NCI-H1436 treated with DMSO at 0.1 percent for 48 hours (cell line): ENCODE measurements around the gene IKZF5.
A peak's percentile ranks its signal among the peaks of the same experiment; 100 is the strongest.

Experiments
- DNase-seq: peaks from one replicate; lab custom pipeline; 2025; lab: John Stamatoyannopoulos, UW

The IKZF5 gene

DNA sequence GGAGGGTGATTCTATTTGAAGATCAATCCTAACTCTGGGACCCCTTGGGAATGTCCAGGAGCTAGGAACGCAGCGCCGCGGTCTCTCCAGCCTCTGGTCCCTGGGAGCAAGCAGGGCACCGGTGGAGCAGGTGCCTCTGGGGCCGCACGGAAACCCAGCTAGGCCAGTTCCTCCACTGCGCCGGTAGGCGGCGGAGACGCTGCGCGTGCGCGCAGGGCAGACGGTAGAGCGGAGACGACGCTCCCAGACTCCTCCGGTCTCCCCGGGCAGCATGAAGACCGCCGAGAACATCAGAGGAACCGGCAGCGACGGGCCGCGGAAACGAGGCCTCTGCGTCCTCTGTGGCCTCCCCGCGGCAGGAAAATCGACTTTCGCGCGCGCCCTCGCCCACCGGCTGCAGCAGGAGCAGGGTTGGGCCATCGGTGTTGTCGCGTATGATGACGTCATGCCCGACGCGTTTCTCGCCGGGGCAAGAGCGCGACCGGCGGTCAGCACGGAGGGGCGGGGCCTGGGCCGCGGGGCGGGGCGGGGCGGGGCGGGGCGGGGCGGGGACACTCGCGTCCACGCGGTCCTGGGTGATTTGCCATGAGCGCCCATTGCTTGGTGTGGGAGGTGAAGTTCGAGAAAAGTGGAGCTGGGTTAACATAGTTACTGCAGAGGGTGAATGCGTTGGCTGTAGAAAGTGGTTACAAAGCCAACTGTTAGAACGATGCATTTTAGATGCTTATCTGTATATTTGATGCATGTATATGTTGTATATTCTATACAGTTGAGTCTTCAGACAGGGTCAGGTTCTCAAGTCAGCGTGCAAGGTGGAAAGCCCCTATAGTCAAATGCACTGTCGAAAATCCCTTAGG is 28.2 kb downstream of the IKZF5 start, which contains the start of gene PSTK:
PSTK (plus strand) TSS at position 193 of the 857 bp plus-strand sequence; CDS start at position 272, 79 bp downstream.
- DNase-seq, result peak; percentile 74

DNA sequence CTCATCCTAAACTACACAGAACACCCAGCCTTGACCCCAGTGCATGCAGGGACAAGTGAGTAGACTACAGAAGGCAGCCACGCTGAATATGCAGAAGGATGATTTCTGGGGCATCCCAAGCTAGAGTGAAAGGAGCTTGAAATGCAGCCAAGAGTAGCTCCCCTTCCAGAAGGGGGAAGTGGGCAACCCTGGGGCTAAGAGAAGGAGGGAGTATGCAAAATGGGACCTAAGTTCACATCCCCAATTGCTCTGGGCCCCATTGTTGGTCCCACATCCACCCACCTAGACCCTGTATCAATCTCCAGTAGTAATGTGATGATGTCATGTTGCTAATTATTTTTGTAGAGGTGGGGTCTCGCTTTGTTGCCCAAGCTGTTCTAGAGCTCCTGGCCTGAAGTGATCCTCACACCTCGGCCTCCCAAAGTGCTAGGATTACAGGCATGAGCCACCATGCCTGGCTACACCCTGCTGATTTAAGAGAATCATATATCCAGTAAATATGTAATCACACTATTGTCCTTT is 34.0 kb downstream of the IKZF5 start:
- no peak for DNase-seq

DNA sequence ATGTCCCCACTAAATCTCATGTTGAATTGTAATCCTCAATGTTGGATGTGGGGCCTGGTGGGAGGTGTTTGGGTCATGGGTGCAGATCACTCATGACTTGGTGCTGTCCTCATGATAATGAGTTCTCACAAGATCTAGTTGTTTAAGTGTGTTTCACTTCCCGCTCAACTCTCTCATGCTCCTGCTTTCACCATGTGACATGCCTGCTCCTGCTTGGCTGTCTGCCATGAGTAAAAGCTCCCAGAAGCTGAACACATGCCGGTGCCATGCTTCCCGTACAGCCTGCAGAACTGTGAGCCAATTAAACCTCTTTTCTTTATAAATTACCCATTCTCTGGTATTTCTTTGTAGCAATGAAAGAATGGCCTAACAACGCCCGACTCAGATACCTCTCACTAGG is 34.6 kb downstream of the IKZF5 start:
- DNase-seq, result no peak

DNA sequence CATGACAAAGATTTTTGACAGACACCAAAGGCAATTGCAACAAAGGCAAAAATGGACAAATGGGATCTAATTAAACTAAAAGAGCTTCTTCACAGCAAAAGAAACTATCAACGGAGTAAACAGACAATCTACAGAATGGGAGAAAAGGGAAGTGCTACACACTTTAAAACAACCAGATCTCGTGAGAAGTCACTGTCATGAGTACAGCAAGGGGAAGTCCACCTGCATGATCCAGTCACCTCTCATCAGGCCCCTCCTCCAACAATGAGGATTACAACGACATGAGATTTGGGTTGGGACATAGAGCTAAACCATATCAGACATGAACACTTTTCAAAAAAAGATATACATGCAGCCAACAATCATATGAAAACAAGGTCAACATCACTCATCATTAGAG is 39.9 kb downstream of the IKZF5 start:
- DNase-seq, result no peak

DNA sequence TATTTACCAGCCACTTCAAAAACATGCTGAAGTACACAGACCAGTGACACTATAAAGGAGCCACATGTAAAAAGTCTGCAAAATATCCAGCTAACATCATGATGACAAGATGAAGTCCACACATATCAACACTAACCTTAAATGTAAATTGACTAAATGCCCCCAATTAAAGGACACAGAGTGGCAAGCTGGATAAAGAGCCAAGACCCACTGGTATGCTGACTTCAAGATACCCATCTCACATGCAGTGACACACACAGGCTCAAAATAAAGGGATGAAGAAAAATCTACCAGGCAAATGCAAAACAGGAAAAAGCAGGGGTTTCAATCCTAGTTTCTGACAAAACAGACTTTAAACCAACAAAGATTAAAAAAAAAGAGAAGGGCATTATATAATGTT is 41.7 kb downstream of the IKZF5 start:
- no peak for DNase-seq

DNA sequence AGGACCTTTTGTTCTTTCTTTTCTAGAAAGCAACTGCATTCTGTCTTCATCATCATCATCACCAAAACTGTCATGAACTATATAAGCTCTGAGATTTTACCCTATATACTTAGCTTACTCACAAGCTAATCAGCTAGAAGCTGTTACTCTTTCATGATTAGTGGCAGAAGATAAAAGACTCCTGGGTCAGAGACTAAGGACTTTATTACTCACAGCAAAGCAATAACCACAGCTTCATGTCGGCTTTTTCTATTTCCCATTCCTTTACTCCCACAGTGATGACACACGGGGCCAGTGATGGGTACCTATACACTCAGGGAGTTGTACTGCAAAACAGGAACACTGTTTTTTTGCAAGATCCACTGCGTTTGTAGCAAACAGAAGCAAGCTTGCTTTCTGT is 46.2 kb downstream of the IKZF5 start:
- DNase-seq, result no peak

DNA sequence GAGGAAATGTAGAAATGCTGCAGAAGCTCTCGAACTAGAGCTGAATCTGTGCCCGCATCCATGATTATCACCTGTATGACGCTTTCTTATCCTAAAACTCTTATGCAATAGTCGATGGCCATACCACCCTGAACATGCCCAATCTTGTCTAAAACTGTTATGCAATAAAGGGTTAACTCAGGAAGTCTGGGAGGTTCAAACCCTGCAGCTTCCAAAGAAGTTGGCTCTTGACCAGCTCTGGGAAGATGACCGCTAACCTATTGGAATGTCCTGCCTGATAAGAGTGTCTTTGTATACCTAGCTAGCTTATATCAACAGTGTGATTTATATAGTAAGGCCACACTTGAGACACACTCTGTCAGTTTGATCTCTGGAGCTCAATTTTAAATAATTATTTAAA is 51.1 kb downstream of the IKZF5 start:
- DNase-seq, result no peak

DNA sequence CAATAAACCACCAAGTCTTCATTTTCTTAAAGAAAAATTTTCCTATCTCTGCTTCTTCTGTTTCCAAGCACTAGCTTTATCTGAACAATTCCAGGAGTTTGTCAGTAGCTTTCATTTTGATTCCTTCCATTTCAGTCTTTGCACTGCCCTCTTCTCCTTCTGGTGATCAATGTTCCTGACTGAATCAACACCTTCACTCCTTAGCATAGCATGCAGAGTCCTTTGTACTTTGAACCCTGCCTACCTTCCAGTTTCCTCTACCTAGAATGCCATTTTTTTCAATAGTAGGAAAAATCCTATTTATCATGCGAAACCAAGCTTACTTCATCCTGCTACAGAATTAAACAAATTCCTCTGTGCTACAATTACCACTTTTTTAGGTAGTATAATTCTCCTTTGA is 52.7 kb downstream of the IKZF5 start:
- no peak for DNase-seq

DNA sequence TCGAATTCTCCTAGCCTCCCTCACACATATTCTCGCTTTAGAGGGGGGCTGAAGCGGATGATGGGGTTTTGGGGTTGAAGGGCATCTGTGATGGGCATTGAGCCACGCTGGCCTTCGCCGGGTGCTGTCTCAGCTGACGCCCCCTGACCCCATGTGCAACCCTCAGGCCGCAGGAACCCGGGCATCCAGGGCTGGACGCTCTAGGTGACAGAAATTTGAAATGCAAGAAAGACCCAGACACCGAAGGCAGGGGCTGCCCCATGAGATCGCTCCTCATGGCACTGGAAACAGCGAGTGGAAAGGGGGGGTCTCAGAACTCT is 53.9 kb downstream of the IKZF5 start:
- DNase-seq, result no peak

DNA sequence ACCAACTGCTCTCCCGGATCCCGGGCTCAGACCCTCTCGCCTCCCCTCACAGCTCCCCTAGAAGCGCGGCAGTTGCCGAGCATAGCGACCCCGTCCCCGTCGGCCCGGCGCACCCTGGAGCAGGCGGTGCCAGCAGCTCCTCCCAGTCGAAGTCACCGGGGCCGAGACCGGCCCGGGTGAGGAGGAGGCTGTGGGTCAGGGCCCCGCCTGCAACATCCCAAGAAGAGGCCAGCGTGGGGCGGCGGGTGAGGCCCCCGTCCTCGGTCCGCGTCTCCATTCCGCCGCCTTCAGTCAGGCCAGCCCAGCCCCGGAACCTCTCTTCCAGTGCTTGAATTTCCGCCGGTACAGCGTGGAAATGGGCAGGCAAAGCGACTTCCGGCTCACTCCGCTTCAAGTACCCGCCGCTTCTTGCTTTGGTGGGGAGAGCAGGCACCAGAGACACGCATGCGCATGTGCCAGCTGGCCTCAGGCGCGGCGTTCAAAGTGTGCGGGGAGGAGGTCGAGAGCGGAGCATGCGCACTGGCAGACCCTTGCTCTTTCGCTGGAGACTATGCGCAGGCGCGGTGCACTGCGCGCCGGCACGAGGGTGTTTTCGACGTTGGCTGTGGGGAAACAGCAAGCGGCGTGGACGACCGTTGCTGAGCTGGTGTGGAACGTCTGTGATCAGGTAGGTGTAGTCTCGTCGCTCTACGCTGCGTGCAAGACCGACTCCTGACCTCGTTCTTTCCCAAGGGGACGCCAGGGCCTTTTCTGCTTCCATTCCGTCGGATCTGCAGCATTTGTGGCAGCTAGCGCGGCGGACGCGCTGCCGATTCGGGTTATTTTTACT is 54.5 kb downstream of the IKZF5 start, which contains the start of gene C10orf88:
C10orf88 (minus strand) TSS at position 326 of the 829 bp plus-strand sequence; CDS start at position 277, 49 bp downstream.
- DNase-seq, result peak; percentile 96

DNA sequence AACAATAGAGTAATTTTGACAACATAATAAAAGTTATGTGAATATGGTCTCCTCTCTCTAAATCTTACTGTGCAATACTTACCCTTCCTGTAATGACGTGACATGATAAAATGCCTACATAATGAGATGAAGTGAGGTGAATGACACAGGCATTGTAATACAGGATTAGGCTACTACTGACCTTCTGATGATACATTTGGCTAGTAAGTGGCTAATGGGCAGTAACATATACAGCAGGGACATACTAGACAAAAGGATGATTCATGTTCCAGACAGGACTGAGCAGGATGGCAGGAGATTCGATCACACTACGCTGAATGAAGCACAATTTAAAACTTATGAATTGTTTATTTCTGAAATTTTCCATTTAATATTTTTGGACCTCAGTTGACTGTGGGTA is 59.3 kb downstream of the IKZF5 start:
- DNase-seq, result no peak
